ENCODE results near the gene SRGAP3. TPM values are rescaled to one million over a fixed set of nuclear protein-coding genes. Genes with fewer than 3 reads are reported as not detected.

Gene SRGAP3
- polyA plus RNA-seq, 3 donors: 0.27 to 1.3 (median 0.87) TPM

DNA sequence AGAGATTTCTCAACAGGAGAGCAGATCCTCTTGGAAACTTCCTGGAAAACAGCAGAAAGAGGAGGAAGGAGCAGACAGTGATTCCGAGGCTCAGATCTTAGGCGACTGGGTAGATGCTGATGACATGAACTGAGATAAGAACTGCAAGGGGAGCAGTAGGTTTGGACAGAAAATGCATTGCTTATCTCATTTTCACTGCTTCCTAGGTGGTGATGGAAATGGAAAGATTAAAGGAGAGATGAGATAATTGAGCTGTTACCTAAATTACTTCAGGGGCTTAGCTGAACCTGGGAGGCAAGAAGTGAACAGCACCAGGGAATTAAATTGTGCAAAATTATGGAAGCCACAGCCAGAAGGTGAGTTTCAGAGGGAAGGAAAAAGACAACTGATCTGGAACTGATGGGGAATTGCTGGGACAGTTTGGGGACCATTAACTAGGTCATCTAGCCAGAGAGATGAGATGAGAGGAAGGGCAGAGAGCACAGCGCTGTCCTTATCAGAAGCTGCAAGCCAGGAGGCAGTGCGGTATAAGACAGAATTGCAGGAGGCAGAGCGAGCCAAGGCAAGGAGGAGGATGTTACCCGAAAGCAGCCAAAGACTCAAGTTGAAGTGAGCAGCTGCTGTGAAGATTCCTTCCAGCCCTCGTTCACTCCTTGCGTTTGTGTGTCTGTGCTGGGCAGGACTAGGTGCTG lies 140.4 kb downstream of the SRGAP3 start:
- Histone ChIP-seq H3K27me3 (ENCODE audit: control insufficient read depth in 2 of 2, insufficient read depth in 2 of 2, low read length in 2 of 2) (no peaks in the 10 kb centered on the region), H2AFZ (ENCODE audit: insufficient read depth, low read depth, low read length, poor library complexity, severe bottlenecking) (no peak overlapping the region), H3K36me3 (replicated peaks in 1 of 2; ENCODE audit: control insufficient read depth in 1 of 2, insufficient read depth in 2 of 2, low read length in 2 of 2) (no peaks in the 10 kb centered on the region), H3K27ac (ENCODE audit: low read depth in 1 of 2, low read length in 2 of 2) (no peak overlapping the region), H3K4me1 (ENCODE audit: control insufficient read depth in 1 of 2, insufficient read depth in 2 of 2, low read length in 2 of 2) (peaks cover 0 to 2% of the 10 kb centered on the region in 2 donors), H3K4me3 (replicated peaks in 1 of 3; ENCODE audit: low read depth in 2 of 3, low read length in 3 of 3) (no peak overlapping the region), H3K9ac (ENCODE audit: insufficient read depth, low read length, poor library complexity, severe bottlenecking) (no peak overlapping the region), H4K20me1 (ENCODE audit: insufficient read depth, low read length) (no peaks in the 10 kb centered on the region), H3K79me2 (ENCODE audit: insufficient read depth, low read length) (no peaks in the 10 kb centered on the region), H3K9me3 (replicated peaks in 1 of 2; ENCODE audit: control insufficient read depth in 1 of 2, insufficient read depth in 1 of 2, low read length in 2 of 2) (peaks cover 0 to 7% of the 10 kb centered on the region in 2 donors), H3K4me2 (replicated peaks; ENCODE audit: extremely low read depth, low read length, poor library complexity, severe bottlenecking) (no peak overlapping the region)
- peaks cover 20% of the 10 kb centered on the region for H3K4me1 Mint-ChIP-seq
- TF ChIP-seq, protein P1, sequence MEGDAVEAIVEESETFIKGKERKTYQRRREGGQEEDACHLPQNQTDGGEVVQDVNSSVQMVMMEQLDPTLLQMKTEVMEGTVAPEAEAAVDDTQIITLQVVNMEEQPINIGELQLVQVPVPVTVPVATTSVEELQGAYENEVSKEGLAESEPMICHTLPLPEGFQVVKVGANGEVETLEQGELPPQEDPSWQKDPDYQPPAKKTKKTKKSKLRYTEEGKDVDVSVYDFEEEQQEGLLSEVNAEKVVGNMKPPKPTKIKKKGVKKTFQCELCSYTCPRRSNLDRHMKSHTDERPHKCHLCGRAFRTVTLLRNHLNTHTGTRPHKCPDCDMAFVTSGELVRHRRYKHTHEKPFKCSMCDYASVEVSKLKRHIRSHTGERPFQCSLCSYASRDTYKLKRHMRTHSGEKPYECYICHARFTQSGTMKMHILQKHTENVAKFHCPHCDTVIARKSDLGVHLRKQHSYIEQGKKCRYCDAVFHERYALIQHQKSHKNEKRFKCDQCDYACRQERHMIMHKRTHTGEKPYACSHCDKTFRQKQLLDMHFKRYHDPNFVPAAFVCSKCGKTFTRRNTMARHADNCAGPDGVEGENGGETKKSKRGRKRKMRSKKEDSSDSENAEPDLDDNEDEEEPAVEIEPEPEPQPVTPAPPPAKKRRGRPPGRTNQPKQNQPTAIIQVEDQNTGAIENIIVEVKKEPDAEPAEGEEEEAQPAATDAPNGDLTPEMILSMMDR (IDR thresholded peaks at IDR 0.05): no peak
- 88% methylated on average over 7 of the region's 8 CpGs for WGBS (ENCODE audit: insufficient coverage)
- H3K36me3 Mint-ChIP-seq: no peaks in the 10 kb centered on the region
- peaks cover 0 to 14% (median 6%) of the 10 kb centered on the region in 7 donors for H3K9me3 Mint-ChIP-seq
- peaks cover 0 to 4% (median 0%) of the 10 kb centered on the region in 3 donors for H3K27me3 Mint-ChIP-seq (ENCODE audit: low read depth in 3 of 3)
- DNase-seq: no peak
- H3K27ac Mint-ChIP-seq: no peak overlapping the region
- H3K4me3 Mint-ChIP-seq: no peak overlapping the region
- intact Hi-C loops (cut with micrococcal nuclease): no loop called here

DNA sequence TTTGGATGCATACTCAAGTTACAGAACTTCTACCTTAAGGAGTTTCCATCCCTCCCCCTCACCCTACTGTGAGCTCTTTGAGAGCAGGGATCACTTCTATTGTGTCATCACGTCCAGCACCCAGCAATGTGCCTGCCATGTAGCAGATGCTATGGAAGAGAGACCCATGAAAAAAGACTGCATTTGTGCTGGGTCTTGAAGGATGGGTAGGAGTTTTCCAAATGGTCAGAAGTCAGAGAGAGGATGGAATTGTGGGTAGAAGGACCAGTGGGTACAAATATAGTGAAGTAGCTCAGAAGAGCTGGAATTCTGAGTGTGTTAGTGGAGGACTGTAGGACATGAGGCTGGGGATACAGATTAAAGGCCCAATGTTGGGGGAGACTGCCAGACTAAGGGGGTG lies 141.7 kb downstream of the SRGAP3 start:
- H3K4me3 ChIP-seq (replicated peaks in 1 of 3; ENCODE audit: low read depth in 2 of 3, low read length in 3 of 3): no peak overlapping the region
- H3K27ac ChIP-seq (ENCODE audit: low read depth in 1 of 2, low read length in 2 of 2): no peak overlapping the region
- H3K9ac ChIP-seq (ENCODE audit: insufficient read depth, low read length, poor library complexity, severe bottlenecking): no peak overlapping the region
- no peak overlapping the region for H3K27ac Mint-ChIP-seq
- no peaks in the 10 kb centered on the region for H3K79me2 ChIP-seq (ENCODE audit: insufficient read depth, low read length)
- H3K27me3 Mint-ChIP-seq (ENCODE audit: low read depth in 3 of 3): peaks cover 0 to 4% (median 0%) of the 10 kb centered on the region in 3 donors
- H3K9me3 ChIP-seq (replicated peaks in 1 of 2; ENCODE audit: control insufficient read depth in 1 of 2, insufficient read depth in 1 of 2, low read length in 2 of 2): no peaks in the 10 kb centered on the region
- no peak for DNase-seq
- H2AFZ ChIP-seq (ENCODE audit: insufficient read depth, low read depth, low read length, poor library complexity, severe bottlenecking): no peak overlapping the region
- no peak overlapping the region for H3K4me3 Mint-ChIP-seq
- TF ChIP-seq, protein P1 (IDR thresholded peaks at IDR 0.05): no peak
- no peaks in the 10 kb centered on the region for H3K27me3 ChIP-seq (ENCODE audit: control insufficient read depth in 2 of 2, insufficient read depth in 2 of 2, low read length in 2 of 2)
- intact Hi-C loops (cut with micrococcal nuclease): no loop called here
- H3K36me3 Mint-ChIP-seq: no peaks in the 10 kb centered on the region
- H3K9me3 Mint-ChIP-seq: peaks cover 0 to 14% (median 5%) of the 10 kb centered on the region in 7 donors
- H3K4me1 Mint-ChIP-seq: peaks cover 20% of the 10 kb centered on the region
- H3K4me2 ChIP-seq (replicated peaks; ENCODE audit: extremely low read depth, low read length, poor library complexity, severe bottlenecking): no peak overlapping the region
- WGBS (ENCODE audit: insufficient coverage): 83% methylated on average over 1 of the region's 1 CpG
- H3K36me3 ChIP-seq (replicated peaks in 1 of 2; ENCODE audit: control insufficient read depth in 1 of 2, insufficient read depth in 2 of 2, low read length in 2 of 2): no peaks in the 10 kb centered on the region
- H4K20me1 ChIP-seq (ENCODE audit: insufficient read depth, low read length): no peaks in the 10 kb centered on the region
- peaks cover 0 to 2% of the 10 kb centered on the region in 2 donors for H3K4me1 ChIP-seq (ENCODE audit: control insufficient read depth in 1 of 2, insufficient read depth in 2 of 2, low read length in 2 of 2)

All from CD14-positive monocyte (primary cell).